ENCODE measurements around the gene ABI3. TPM values are rescaled to one million over a fixed set of nuclear protein-coding genes. Genes with fewer than 3 reads are reported as not detected.

Gene ABI3
- total and polyA plus RNA-seq, 9 of the 15 experiments (the other 6 are each of a cell fraction or from before 2014, with no cell fraction given): not detected

GRCh38 chr17:49252148-49252695, 41.7 kb downstream of the ABI3 start (continued):
- no peak for TF ChIP-seq MGA (IDR thresholded peaks at IDR 0.05)
- TF ChIP-seq NKRF (IDR thresholded peaks at IDR 0.05; ENCODE audit: borderline replicate concordance): no peak
- TF ChIP-seq GABPB1 (CRISPR knock-in tag; IDR thresholded peaks at IDR 0.05): no peak
- TF ChIP-seq ZNF41 (CRISPR knock-in tag; conservative IDR thresholded peaks at IDR 0.05): no peak
- TF ChIP-seq TCF3 (CRISPR knock-in tag; IDR thresholded peaks at IDR 0.05): no peak
- TF ChIP-seq SREBF1 (IDR thresholded peaks at IDR 0.05; ENCODE audit: borderline replicate concordance, low read depth, low read length): no peak
- TF ChIP-seq ZKSCAN3 (CRISPR knock-in tag; IDR thresholded peaks at IDR 0.05): no peak
- TF ChIP-seq ZNF316 (IDR thresholded peaks at IDR 0.05): peak; percentile 96
- TF ChIP-seq ZNF121 (CRISPR knock-in tag; conservative IDR thresholded peaks at IDR 0.05): no peak
- no peak for TF ChIP-seq POU5F1 (IDR thresholded peaks at IDR 0.05; ENCODE audit: borderline replicate concordance, low read depth, low read length, partially characterized antibody)
- no peak for TF ChIP-seq ZFP91 (CRISPR knock-in tag; IDR thresholded peaks at IDR 0.05)
- no peak for TF ChIP-seq RBM15 (IDR thresholded peaks at IDR 0.05; ENCODE audit: insufficient read depth, low read length)
- TF ChIP-seq SIN3A (IDR thresholded peaks at IDR 0.05; ENCODE audit: borderline replicate concordance in 2 of 2, control insufficient read depth in 1 of 2, low read depth in 2 of 2, low read length in 2 of 2): no peak

All from K562 (cell line).